ENCODE results near the gene MAP2K5.

MAP2K5 gene

DNA sequence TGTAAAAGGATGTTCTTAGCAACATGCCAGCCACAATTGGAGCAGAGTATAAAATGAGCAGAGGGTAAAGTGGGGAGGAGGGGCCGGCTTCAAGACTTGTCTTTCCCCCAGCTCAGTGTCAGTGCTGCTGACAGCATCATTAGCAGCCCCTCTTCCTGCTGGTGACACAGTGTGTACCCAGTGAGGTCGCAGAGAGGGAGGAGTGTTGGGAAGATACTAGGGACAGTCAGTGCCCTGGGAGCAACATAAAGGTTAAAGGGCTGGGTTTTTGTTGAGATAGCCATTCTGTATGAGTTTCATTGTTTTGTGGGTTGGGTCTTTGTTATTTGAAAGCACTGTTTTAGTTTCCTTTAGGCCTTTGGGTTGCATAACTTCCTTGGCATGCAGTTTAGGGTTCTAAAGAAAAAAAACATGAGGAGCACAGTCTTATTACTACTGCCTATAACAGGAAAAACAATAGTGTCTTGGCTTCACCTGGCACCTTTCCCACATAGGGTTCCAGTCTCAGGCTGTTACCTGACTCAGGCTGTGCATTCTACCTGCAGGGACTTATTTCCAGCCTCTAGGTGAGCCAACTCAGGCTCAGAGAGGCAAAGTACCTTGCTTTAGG, 188.7 kb downstream of the MAP2K5 start:
- no peak for DNase-seq

DNA sequence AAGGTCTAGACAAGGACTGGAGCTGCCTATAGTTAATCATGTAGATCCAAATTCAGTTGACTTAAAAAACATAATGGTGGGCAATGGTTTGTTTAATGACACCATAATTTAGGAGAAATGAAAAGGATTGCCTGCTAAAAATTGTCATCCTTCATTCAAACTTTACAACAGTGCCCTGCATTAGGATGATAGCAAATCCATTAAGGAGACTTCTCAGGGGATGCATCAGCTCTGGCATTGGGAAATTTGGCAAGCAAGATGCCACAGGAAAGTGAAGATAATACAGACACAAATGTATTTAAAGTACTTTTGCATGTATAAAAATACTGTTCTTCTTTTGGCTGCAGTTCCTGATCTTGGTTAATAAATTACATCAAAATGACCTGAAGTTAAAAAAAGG, 189.7 kb downstream of the MAP2K5 start:
- DNase-seq = no peak

DNA sequence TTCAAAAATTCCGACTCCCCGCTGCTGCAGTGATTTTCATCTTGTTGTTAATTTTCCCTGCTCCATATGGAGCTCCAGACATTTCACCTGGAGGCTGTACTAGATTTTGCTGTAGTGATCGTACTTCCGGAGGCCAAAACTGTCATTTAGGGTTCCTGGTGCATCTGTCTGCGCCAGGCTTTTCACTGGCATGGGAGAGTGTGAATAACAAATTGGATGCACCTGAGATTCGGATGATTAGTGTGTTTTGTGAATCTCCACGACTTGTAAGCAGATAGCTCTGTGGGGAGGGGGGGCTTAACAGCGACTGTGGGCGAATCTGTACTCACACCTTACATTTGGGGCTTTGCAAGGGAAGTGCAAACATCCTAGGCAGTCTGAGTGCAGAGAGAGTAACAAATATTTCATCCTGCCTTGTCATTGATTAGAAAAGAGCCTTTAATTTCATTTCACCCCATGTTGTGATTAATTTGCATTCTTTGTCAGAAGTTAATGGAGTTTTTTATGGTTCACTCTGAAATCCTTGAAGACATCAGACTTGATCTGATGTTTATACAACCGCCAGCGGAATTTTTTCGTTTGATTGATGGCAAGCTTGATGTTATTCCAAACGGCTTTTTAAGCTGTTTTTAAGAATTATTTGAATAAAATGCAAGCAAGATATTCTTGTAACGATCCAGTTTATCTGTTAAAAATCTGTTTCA, 190.3 kb downstream of the MAP2K5 start:
- no peak for DNase-seq

DNA sequence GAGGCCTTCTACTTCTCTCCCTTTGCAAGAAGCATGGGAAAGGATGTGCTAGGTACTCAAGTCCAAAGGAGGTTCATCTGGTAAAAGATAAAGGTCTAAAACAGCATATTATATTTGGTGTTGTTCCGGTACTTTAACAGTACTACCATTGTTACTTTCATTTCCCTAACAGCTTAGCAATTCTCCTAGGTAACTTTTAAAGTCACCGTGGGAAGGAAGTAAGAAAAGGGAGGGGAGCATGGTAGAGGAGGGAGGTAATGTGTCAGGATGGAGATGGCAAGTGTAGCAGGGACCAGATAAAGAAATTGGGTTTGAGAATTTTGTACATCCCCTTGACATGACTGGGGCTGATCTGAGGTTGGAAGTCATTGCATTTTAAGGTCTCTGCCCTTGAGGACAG, 193.4 kb downstream of the MAP2K5 start:
- DNase-seq = no peak

DNA sequence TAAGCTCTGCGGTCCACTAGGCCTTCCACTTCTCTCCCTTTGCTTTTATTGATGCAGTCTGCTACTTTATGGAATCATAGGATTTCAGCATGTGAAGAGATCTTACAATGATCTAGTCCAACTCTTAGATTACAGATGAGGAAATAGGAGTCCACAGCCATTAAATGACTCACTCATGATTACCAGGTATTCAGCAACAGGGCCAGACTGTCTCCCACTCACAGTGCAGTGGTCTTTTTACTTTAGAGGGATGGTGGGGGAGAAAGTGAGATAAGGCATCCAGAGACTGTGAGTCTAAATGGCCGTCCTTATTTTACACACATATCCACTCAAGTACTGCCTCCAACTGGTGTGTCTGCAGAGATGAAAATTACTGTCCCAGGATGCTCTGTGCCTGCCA, 194.3 kb downstream of the MAP2K5 start:
- DNase-seq = no peak

DNA sequence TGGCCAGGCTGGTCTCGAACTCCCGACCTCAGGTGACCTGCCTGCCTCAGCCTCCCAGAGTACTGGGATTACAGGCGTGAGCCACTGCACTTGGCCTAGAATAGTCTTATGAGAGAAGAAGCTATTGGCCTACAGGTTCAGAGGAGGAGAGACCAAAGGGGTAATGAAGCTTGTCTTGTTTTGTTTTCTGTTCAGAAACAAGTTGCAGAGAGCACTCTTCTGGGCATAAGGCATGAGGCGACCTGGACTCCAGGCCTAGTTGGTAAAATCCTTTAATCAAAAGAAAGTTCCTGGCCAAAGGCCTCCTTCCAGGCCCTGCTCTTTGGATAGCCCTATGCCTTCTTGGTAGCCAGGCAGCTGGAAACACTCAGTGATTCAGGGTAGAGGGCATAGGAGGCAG, 195.6 kb downstream of the MAP2K5 start:
- no peak for DNase-seq

DNA sequence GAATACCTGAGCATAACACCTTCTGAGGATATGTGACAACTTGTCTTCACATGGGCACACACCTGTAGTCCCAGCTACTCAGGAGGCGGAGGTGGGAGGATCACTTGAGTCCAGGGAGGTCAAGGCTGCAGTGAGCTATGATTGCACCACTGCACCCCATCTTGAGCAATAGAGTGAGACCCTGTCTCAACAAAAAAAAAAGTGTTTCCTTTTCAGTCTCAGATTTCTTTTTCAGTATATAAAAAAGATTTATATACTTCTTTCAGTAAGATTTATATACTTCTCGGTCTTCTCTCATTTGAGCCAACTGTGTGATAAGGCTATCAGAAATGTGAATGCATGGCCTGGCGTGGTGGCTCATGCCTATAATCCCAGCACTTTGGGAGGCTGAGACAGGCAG, 197.9 kb downstream of the MAP2K5 start:
- no peak for DNase-seq

DNA sequence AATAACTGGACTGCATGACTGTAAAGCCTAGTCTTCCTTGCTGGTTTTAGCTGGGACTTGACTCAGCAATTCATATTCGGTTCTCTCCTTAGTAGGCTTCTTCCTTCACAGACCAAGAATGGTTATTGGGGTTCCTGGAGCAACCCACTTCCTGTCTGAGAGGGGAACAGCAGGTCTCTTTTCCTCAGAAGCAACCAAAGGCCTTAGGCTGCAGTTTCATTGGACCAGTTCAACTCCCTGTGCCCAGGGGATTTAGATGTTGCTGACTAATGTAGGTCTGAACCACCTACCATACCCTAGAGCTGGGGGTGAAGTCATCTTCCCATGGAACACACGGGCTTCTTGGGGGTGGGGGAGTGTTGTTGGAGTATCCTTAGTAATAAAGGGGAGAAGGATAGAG, 198.8 kb downstream of the MAP2K5 start:
- peak; percentile 55 for DNase-seq

DNA sequence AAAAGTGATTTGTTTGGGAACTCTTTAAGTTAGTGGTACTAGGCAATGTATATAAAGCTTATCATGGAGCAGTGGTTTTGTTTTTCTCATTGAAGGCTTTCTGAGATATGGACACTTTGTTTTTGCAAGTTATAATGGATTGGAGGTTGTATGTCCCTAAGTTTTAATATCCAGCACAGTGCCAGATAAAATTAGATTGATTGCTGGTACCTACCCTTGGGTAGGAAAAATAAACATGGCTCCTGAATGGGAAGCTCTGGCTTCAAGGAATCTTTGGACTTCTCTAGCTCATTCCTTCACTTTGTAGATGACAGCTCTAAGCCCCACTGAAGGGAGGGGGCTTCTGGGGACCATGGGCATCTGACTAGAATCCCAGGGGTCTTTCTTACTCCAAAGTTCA, 201.1 kb downstream of the MAP2K5 start:
- no peak for DNase-seq

DNA sequence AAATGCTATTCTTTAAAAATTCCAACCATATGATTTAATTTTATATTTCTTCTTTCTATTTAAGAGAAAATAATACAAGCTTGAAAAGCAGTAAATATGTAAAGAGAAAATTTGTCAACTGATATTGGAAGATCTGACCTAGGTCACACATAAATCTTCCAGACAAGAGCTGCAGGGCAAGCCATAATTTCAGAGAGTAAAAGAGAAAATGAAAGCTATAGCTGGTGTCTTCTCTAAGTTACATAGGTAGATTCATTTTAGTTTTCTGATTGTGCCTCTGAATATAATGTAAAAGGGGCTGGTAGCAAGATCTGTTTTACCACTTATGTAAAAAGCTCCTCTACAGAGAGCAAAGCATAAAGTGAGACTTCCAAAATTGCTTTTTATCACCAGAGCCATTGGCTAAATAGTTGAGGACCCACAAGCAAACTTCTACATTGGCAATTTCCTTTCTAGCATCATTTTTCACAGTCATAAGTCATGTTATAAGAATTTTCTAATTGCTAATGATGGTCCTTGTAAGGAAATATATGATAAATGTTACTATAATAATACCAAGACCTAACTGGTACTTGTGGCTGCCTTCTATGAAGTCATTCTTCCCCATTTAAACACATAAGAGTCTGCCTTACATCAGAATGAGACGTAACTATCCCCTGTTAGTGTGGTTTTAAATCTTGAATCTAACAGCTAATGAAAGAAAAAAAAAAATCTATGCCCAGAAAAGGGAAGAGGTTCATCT, 202.0 kb downstream of the MAP2K5 start:
- DNase-seq = peak; percentile 69

DNA sequence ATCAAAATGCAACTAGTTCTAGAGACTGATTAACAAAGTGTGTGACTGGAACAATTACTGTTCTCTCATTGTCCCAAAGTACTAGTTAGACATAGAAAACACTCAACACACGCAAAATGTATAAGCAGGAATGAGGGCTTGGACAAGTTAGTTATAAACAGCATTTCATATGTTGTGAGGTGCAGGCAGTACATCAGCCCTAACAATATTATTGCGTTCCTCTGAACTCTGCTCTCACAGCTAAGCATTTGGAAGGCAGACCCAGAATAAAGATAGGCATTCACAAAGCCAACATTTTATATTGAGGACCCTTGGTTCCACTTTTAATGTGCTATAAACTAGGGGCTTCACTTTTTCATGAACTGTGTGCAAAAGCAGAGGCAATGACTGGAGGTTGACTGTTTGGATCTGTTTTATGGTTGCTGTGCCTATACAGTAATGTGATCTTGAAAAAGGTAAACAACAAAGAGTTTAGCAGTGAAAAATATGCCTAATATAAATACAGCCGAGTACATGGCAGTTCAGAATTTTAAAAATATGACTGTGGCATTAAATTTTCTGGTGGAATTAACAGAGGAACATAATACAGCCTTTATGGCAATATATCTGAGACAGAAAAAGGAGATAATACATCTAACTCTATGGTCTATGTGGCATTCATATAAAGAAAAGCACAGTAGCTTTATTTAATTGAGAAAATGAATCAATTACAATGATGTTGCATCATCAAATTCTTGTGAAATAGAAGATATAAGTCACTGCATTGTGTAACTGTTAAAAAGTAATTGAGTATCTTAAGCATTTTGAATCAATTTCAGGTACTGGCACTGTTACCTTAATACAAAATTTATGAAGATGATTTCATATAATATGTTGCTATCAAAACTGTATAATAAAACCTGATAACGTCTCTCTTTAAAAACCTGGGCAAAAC, 202.8 kb downstream of the MAP2K5 start:
- DNase-seq = peak; percentile 45

DNA sequence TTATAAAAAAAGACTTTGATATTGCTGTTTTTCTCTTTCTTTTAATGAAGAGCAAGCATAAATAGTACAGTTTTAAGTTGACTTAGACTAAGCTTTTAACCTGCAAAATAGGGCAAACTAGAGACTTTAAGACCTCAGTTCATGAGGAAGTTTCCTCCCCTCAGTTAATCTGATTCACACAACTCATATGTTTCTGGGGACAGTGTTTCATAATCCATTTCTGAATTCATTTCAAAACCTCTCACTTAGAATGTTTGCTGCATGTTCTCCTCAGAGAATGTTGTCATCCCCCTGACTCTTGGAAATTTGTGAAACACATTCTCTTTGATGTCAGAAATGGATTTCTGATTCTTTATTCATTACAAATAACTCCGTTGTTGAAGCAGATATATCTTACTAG, 203.5 kb downstream of the MAP2K5 start:
- DNase-seq = peak; percentile 68

DNA sequence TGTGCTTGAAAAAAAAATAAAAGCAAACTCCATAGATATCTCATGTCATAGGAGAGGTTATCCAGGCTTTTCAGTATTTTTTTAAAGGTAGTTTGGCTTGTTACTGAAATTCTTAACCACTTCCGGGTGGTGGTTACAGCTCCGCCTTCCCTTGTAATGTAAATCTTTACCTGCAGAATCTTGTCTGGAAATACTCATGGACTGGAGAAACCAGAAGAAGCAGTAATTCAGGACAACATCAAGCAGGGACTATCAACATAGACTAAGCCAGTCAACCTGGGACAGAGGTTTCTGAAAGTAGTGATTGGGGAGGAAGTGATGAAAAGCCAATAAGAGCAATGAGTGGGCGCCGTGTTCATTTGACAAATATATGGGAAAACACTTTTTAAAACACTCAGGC, 203.9 kb downstream of the MAP2K5 start:
- DNase-seq = no peak

DNA sequence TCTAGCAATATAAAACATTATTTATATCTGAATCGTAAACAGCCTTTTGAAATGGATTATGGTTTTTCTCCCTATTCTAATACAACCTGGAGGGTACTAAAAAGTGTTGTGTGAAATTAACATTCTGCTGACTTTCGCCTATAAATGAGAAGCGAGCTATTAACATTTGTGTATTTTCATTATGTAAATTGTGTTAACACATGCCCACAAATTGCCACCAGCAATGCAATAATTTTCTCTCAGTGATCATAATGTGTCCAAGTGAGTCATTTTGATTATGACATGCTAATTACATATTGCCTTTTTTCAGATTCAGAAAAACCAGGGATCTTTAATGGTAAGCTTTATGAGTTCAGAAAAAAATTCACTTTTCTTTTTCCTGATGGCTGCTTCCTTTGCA, 205.4 kb downstream of the MAP2K5 start:
- no peak for DNase-seq

DNA sequence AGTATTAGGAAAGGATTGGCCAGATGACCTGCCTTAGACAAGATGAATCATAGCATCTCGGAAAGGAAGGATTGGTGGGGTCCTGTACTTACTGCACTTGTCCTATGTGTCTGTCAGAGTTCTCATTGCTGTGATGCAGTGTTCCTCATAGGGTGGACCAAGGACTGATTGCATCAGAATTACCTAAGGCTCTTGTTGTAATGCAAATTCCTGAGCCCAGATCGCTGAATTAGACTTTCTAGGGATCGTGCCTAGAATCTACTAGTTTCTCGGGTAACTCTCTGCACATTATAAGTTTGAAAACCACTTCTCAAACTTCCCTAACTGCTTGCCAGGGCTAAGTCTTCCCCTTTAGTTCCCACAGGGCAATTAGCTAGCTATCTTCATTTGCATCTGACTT, 207.9 kb downstream of the MAP2K5 start:
- no peak for DNase-seq

DNA sequence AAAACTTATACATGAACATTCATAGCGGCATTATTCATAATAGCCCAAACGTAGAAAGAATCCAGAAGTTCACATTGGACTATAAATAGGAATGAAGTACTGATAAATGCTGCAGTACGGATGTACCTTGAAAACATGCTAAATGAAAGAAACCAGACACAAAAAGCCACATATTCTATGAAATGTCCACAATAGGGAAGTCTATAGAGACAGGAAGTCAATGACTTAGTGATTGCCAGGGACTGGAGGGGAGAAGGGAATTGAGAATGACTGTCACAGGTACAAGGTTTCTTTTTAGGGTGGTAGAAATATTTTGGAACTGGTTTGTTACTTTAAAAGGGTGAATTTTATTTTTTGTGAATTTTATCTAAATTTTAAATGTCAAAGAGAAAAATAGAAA, 211.4 kb downstream of the MAP2K5 start:
- no peak for DNase-seq

DNA sequence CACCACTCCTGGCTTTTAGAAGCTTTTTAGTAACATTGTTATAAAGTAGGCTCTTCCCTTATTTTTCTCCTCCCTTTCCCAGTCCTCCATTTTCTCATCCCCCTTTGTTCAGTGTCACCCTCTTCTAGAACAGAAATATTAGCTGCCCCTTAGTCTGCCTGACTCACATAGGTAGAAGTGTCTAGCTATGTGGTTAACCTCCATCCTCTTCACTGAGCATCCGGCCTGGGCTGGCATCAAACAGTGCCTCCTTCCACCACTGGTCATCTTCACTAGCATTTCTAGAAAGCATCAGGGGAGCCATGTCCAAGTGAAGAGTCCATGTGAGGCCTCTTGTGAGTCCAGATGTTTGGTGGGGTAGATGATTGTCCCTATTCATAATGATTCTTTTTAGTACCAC, 212.8 kb downstream of the MAP2K5 start:
- DNase-seq = no peak

DNA sequence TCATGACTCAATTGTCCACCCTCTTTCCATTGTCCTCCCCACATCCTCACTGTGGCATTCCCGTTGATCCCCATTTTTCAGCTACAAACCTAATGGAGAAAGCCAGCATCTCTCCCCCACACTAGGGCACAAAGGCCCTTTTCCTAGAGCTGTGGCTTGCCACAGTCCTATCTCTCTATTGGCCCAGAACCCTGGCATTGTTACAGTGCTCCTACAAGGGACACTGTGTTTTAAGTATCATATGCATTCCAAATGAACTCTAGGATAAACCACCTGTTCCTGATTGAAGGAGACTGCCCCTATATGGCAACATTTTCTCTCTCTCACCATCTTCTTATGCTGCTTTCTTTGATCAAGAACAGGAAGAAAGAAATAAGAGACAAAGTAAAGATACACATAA, 213.4 kb downstream of the MAP2K5 start:
- DNase-seq = no peak

DNA sequence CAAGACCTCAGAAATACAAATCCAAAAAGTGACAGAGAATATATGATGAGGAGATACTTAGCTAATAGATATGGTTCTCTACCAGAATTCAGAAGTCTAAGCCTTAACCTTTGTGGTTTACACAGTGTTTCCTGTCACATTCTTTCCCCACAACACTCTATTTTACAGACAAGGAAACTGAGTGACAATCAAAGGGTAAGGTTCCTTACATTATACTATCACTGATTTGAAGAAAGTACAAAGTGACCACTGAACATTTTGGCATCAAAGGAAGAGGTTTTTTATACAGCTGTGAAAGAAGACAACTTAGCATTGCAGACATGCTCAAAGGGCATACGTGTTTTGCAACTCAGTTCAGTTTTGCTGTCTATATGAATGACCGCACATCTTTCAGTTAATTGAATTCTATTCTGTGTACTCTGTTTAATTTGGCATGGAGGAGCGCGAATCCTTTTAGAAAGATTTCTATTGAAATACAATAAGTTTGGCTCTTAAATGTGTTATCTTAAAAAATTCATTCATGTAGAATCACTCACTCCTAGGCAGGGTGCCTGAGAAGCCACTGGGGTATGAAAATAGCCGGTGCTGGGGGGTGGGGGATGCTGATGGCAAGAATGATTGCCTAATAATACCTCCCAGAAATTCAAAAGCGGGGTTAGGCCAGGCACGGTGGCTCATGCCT, 216.3 kb downstream of the MAP2K5 start:
- DNase-seq = no peak

DNA sequence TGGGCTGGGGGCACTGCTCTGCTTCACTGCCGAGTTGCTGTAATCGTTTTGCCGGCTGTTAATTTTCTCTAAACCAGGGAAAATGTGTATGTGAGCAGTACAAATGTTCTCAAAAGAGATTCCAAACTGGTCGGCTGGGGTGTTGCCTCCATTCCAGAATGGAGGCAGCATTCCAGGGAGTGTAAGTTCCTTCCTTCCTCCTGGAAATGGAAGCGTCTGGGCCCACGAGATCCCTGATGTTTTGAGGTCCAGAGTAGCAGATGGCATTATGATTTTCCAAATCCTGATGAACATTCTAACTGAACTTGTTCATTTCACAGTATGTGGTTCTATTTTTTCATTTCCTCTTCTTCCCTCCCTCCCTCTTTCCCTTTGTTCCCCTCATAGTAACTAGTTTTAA, 218.4 kb downstream of the MAP2K5 start:
- no peak for DNase-seq

DNA sequence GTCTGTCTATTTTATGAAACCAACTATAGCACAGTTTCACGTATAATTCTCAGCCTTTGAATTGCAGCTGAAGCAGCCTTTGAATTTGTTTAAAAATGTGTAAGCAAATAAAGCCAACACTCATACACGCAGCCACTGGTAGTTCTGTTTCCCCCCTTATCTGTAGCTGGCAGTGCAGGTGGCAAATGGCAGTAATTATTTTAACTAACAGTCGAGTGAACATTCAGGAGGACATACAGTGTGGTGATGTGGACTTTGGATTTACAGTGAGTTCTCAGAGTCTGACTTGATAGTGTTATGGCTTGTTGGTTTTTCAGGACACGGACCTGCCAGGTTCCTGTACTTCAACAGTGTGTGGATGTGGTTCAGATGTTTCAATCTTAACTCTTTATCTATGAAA, 218.8 kb downstream of the MAP2K5 start:
- DNase-seq = no peak

DNA sequence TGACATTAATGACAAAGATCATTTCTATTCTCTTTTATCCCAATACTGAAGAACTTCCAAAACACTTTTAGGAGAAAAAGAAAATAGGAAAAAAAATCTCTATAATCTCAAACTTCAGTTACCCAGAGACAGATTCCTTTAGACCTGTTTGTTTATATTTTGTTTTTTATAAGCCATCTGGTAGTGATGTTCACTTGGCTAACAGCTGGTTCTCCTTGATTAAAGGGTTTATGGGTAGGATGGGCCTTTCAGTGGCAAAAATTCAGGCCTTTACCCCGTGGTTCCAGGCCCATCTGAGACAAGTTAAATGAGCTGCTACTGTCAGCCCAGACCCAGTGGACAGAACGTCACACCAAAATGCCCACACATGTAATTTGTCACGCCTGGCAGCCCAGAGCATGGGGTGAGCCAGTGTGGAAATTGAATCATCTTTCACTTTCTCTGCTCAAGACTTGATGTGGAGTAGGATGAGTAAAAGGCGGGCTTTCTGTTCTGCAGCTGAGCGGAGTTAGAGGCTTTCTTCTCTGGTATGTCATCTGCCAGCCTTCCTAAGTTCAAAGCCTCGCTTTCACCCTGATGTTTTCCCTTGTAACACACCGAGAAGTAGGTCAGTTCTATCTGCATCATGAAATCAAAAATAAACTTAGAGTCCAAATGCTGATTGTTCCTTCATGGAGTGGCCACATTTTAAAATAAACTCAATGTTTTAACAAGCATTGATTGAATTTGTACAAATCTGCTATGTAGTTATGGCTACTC, 220.3 kb downstream of the MAP2K5 start:
- DNase-seq = no peak
